Mesodermal cell (in vitro differentiated cells): ENCODE results near the gene CEP57L1.
"Not testable (repeated sequence)": the region's sequence is repeated elsewhere in the genome, so short reads cannot be mapped to it uniquely, and the experiment has no call there.

Source experiments
- H3K27ac ChIP-seq: 2 replicates; pipeline ENCODE4 v1.7.0; 2013; ENCODE audit warnings: mild to moderate bottlenecking, low read depth, low read length, moderate library complexity; ENCODE audit not compliant: severe bottlenecking
- H3K36me3 ChIP-seq: 2 replicates; pipeline ENCODE4 v1.7.1; 2013; ENCODE audit warnings: mild to moderate bottlenecking, low read length, moderate library complexity; ENCODE audit not compliant: control insufficient read depth, insufficient read depth
- H3K4me1 ChIP-seq: one replicate; pipeline ENCODE4 v1.7.1; 2013; ENCODE audit warnings: mild to moderate bottlenecking, low read length; ENCODE audit not compliant: insufficient read depth, control insufficient read depth, poor library complexity, severe bottlenecking
- H3K4me3 ChIP-seq: 2 replicates; pipeline ENCODE4 v1.7.0; 2013; ENCODE audit warnings: low read length, control low read depth, mild to moderate bottlenecking; ENCODE audit not compliant: insufficient read depth, poor library complexity, severe bottlenecking; ENCODE audit errors: extremely low read depth
- H3K9me3 ChIP-seq: 2 replicates; pipeline ENCODE4 v1.7.1; 2013; ENCODE audit warnings: mild to moderate bottlenecking, low read length, moderate library complexity; ENCODE audit not compliant: control insufficient read depth
- WGBS, 2 experiments: methylation state at CpG; one replicate each; pipeline ENCODE4 v1.1.5; 2013; ENCODE audit warnings: missing lambda C conversion rate in 2 of 2; ENCODE audit not compliant: insufficient coverage in 2 of 2; 5-methylcytosine and 5-hydroxymethylcytosine counted together

CEP57L1 gene

GRCh38 chr6:109092074-109092473 is 3.2 kb upstream of the CEP57L1 start:
- Histone ChIP-seq H3K9me3 (no peaks in the 10 kb centered on the region), H3K4me1 (peaks cover 15% of the 10 kb centered on the region), H3K4me3 (peak overlapping the region; percentile 70), H3K36me3 (no peaks in the 10 kb centered on the region), H3K27ac (no peak overlapping the region)
- WGBS, 2 experiments = 83% methylated on average over 1 of the region's 1 CpG; no CpG with 5 or more reads in 1 of the 2 experiments

- 0% methylated on average over 16 to 17 of the region's 19 CpGs for WGBS, 2 experiments
- Histone ChIP-seq H3K27ac (peak overlapping the region; percentile 98), H3K36me3 (no peaks in the 10 kb centered on the region), H3K4me1 (peaks cover 15% of the 10 kb centered on the region), H3K4me3 (peak overlapping the region; percentile 70), H3K9me3 (no peaks in the 10 kb centered on the region)
These were observed 1.4 kb upstream of the CEP57L1 start for GRCh38 chr6:109093732-109094415.

- 0% methylated on average over 45 to 48 of the region's 62 CpGs for WGBS, 2 experiments
- Histone ChIP-seq H3K9me3 (no peaks in the 10 kb centered on the region), H3K36me3 (no peaks in the 10 kb centered on the region), H3K4me3 (peak within 1 kb of the TSS; percentile 70), H3K27ac (peak within 1 kb of the TSS; percentile 98), H3K4me1 (peaks cover 15% of the 10 kb centered on the region)
These were observed 781 bp upstream of the CEP57L1 start, which contains the start of gene SESN1 for GRCh38 chr6:109094416-109095035. SESN1 (minus strand) TSS chr6:109094846; CDS start chr6:109094073, 773 bp downstream.

GRCh38 chr6:109095835-109096084 is 453 bp downstream of the CEP57L1 start:
- H3K27ac ChIP-seq = peak overlapping the region; percentile 98
- 4% methylated on average over 8 of the region's 8 CpGs for WGBS, 2 experiments

GRCh38 chr6:109096208-109096607 is 901 bp downstream of the CEP57L1 start:
- Histone ChIP-seq H3K4me1 (peaks cover 15% of the 10 kb centered on the region), H3K36me3 (no peaks in the 10 kb centered on the region), H3K9me3 (no peaks in the 10 kb centered on the region), H3K4me3 (peak overlapping the region; percentile 70), H3K27ac (no peak overlapping the region)
- WGBS, 2 experiments = 80 to 97% methylated on average over 3 to 5 of the region's 6 CpGs

More at GRCh38 chr6:109095835-109096084, 453 bp downstream of the CEP57L1 start:
- Histone ChIP-seq H3K9me3 (no peaks in the 10 kb centered on the region), H3K4me1 (peaks cover 15% of the 10 kb centered on the region), H3K36me3 (no peaks in the 10 kb centered on the region), H3K4me3 (peak overlapping the region; percentile 70)

- Histone ChIP-seq H3K36me3 (no peaks in the 10 kb centered on the region), H3K4me1 (peaks cover 11% of the 10 kb centered on the region), H3K27ac (no peak overlapping the region), H3K9me3 (no peaks in the 10 kb centered on the region), H3K4me3 (no peak overlapping the region)
- 93 to 100% methylated on average over 1 of the region's 1 CpG for whole genome bisulfite sequencing, 2 experiments
These were observed 2.4 kb downstream of the CEP57L1 start for GRCh38 chr6:109097661-109098060.

- Histone ChIP-seq H3K9me3 (no peaks in the 10 kb centered on the region), H3K4me1 (no peaks in the 10 kb centered on the region), H3K4me3 (no peak overlapping the region), H3K27ac (no peak overlapping the region), H3K36me3 (no peaks in the 10 kb centered on the region)
- WGBS, 2 experiments = 83% methylated on average over 1 of the region's 1 CpG; no CpG with 5 or more reads in 1 of the 2 experiments
These were observed 7.5 kb downstream of the CEP57L1 start for GRCh38 chr6:109102762-109103161.

GRCh38 chr6:109103942-109104341 is 8.6 kb downstream of the CEP57L1 start:
- Histone ChIP-seq H3K4me3 (no peak overlapping the region), H3K4me1 (no peaks in the 10 kb centered on the region), H3K9me3 (no peaks in the 10 kb centered on the region), H3K36me3 (no peaks in the 10 kb centered on the region), H3K27ac (no peak overlapping the region)

- Histone ChIP-seq H3K27ac (no peak overlapping the region), H3K4me3 (no peak overlapping the region), H3K9me3 (no peaks in the 10 kb centered on the region), H3K36me3 (no peaks in the 10 kb centered on the region), H3K4me1 (no peaks in the 10 kb centered on the region)
- 80% methylated on average over 1 of the region's 3 CpGs; no CpG with 5 or more reads in 1 of the 2 experiments for WGBS, 2 experiments
These were observed 9.2 kb downstream of the CEP57L1 start for GRCh38 chr6:109104512-109104911.

GRCh38 chr6:109105681-109106080 is 10.4 kb downstream of the CEP57L1 start:
- Histone ChIP-seq H3K4me3 (no peak overlapping the region), H3K36me3 (no peaks in the 10 kb centered on the region), H3K4me1 (no peaks in the 10 kb centered on the region), H3K27ac (no peak overlapping the region), H3K9me3 (no peaks in the 10 kb centered on the region)
- whole genome bisulfite sequencing, 2 experiments = 71 to 80% methylated on average over 1 to 2 of the region's 5 CpGs

- 80% methylated on average over 1 of the region's 8 CpGs; no CpG with 5 or more reads in 1 of the 2 experiments for WGBS, 2 experiments
These were observed 14.4 kb downstream of the CEP57L1 start for GRCh38 chr6:109109663-109110062.

More at GRCh38 chr6:109109663-109110062, 14.4 kb downstream of the CEP57L1 start:
- not testable (repeated sequence) for H3K9me3 ChIP-seq, H3K4me3 ChIP-seq, H3K4me1 ChIP-seq, H3K27ac ChIP-seq, H3K36me3 ChIP-seq
